Pancreas (tissue), 10 donors: ENCODE data around the gene DENND1B. TPM values are rescaled to one million over a fixed set of nuclear protein-coding genes. Genes with fewer than 3 reads are reported as not detected.

Experiments
- ATAC-seq, 4 donors: fragments of 200-7000 bp; cut with Tn5 transposase; one replicate each; pipeline versions ENCODE4 v1.8.0 to v1.9.1; 2020; ENCODE audit warnings: mild to moderate bottlenecking in 4 of 4, moderate library complexity in 4 of 4
- DNase-seq, 6 donors: peaks; one replicate each; pipeline ENCODE4 v3.0.0-alpha.2; 2020
- FAIRE-seq: peaks from 2 replicates; lab custom pipeline; 2012; peaks lifted over from hg19 to GRCh38; lab: Jason Lieb, UNC
- H3K27ac ChIP-seq, 4 donors: fragments of 200-600 bp; sonication (generic); 1 replicate in 3 of 4; 2 replicates in 1 of 4; pipeline versions ENCODE4 v1.5.0 to v1.8.0; 2020
- H3K27me3 ChIP-seq, 4 donors: fragments of 200-600 bp; one replicate each; pipeline ENCODE4 v1.8.0; 2021
- H3K36me3 ChIP-seq, 3 donors: fragments of 200-600 bp; sonication (generic) in 1 of 3; one replicate each; pipeline versions ENCODE4 v1.5.0 to v1.8.0; 2020 to 2021
- H3K4me1 ChIP-seq, 3 donors: fragments of 200-600 bp; one replicate each; pipeline ENCODE4 v1.8.0; 2021
- H3K4me3 ChIP-seq, 4 donors: fragments of 200-600 bp; sonication (generic) in 2 of 4; one replicate each; pipeline versions ENCODE4 v1.5.0 to v1.8.0; 2020 to 2021
- H3K9me3 ChIP-seq, 4 donors: fragments of 200-600 bp; one replicate each; pipeline ENCODE4 v1.8.0; 2021
- WGBS, 2 donors: extraction: QIAGEN DNeasy Blood & Tissue Kit; methylation state at CpG; one replicate each; pipeline ENCODE4 v1.1.7; 2013; 5-methylcytosine and 5-hydroxymethylcytosine counted together
- intact Hi-C, 3 donors: fragments of 100-400 bp; cut with DNase I; formaldehyde crosslinking; loops; one replicate each; pipeline versions ENCODE4 v1.11.1 to v1.14.2; 2022
- polyA plus RNA-seq, 2 donors: library from polyadenylated mRNA; stranded (reverse); fragments of 200-250 nt; gene quantifications; one replicate each; pipeline ENCODE4 v1.2.3, GENCODE V29; 2013
- total RNA-seq, 6 donors: library from RNA; stranded (reverse); fragmentation: NEBNext Ultra II Directional in 4 of 6; extraction: Animal tissue kit (Norgen Biotek cat#: 25700) in 4 of 6; gene quantifications; one replicate each; pipeline versions ENCODE4 v1.2.1 to v1.2.4, GENCODE V29; 2021 to 2023
- TF ChIP-seq, protein P1 (sequence below), 4 donors: fragments of 200-600 bp; sonication (generic) in 3 of 4; IDR thresholded peaks; one replicate each; pipeline versions ENCODE4 v1.5.0 to v1.8.0; 2021; ENCODE audit warnings: antibody characterized with exemption in 4 of 4
- donor health status: healthy with polysubstance abuse.
- donor health status: DM: no; HTN: no; CAD: no; lungs with moderate emphysema.
- donor health status: DM: no; HTN: no; CAD: no.
- donor health status: control.
- donor health status: control.
- donor health status: Bipolar disorder and iron deficiency.
- donor health status: DM: yes; HTN: yes; CAD: no.
- donor health status: DM: no; HTN: no; CAD: no.
- donor health status: DM: no; HTN: no; CAD: no.
- donor health status: DM: yes; HTN: yes; CAD: no.

DENND1B gene
- total and polyA plus RNA-seq, 8 donors = 3.1 to 16.8 (median 11.1) TPM

DNA sequence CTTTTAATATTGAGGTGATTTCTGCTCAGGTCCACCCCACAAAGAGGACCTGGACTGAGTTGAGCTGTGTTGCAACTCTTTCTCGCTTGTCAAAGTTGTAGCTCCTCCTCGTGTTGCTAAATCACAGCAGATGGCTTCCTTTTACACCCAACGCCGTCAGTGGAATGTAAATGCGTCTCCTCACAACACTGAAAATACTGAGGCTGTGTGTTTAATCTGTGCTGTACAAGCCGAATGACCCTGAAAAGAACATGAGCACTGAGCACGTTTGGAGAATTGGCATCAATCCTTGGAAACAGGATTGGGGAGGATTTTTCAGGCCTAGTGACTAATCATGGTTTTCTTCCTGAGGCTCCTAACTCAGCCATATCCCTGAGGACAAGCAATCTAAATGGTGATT is 311.2 kb downstream of the DENND1B start:
- TF ChIP-seq, protein P1, sequence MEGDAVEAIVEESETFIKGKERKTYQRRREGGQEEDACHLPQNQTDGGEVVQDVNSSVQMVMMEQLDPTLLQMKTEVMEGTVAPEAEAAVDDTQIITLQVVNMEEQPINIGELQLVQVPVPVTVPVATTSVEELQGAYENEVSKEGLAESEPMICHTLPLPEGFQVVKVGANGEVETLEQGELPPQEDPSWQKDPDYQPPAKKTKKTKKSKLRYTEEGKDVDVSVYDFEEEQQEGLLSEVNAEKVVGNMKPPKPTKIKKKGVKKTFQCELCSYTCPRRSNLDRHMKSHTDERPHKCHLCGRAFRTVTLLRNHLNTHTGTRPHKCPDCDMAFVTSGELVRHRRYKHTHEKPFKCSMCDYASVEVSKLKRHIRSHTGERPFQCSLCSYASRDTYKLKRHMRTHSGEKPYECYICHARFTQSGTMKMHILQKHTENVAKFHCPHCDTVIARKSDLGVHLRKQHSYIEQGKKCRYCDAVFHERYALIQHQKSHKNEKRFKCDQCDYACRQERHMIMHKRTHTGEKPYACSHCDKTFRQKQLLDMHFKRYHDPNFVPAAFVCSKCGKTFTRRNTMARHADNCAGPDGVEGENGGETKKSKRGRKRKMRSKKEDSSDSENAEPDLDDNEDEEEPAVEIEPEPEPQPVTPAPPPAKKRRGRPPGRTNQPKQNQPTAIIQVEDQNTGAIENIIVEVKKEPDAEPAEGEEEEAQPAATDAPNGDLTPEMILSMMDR (IDR thresholded peaks at IDR 0.05) = no peak
- Histone ChIP-seq H3K36me3 (no peaks in the 10 kb centered on the region), H3K27ac (peak overlapping the region in 3 of 4 donors; percentile 7 to 35 (median 11)), H3K27me3 (no peaks in the 10 kb centered on the region), H3K4me1 (peaks cover 8 to 16% (median 11%) of the 10 kb centered on the region in 3 donors), H3K4me3 (no peak overlapping the region), H3K9me3 (no peaks in the 10 kb centered on the region)
- peak in 3 of 6 donors; percentile 18 to 29 (median 28) for DNase-seq
- FAIRE-seq = no peak
- intact Hi-C loops = no loop called here
- ATAC-seq = peak; percentile 72 to 89 (median 85)
- WGBS, 2 donors = 13 to 18% methylated on average over 7 of the region's 7 CpGs

DNA sequence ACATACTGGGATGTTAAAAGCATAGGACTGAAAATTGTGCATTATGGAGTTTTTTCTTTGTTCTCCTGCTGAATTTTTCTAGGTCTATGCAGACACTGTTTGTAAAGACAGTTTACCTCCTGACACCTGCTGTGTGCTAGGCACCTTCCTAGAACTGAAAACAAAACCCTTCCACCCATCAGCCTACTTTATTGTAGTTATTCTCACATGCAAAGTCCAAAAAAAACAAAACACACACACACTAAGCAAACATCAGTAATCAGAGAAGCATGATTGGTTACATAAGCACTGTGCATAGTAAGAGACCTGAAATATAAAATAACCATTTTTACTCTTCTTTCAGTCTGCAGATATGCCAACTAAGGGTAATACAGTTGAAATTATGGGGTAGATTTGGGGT is 312.1 kb downstream of the DENND1B start:
- H3K4me3 ChIP-seq = no peak overlapping the region
- no peaks in the 10 kb centered on the region for H3K36me3 ChIP-seq
- peaks cover 8 to 16% (median 11%) of the 10 kb centered on the region in 3 donors for H3K4me1 ChIP-seq
- no peaks in the 10 kb centered on the region for H3K27me3 ChIP-seq
- DNase-seq (no peak), FAIRE-seq (no peak), ATAC-seq (peak; percentile 64 to 79 (median 74))
- intact Hi-C loops = no loop called here
- peak overlapping the region in 1 of 4 donors; percentile 11 for H3K27ac ChIP-seq
- TF ChIP-seq, protein P1 (IDR thresholded peaks at IDR 0.05) = no peak
- H3K9me3 ChIP-seq = no peaks in the 10 kb centered on the region

DNA sequence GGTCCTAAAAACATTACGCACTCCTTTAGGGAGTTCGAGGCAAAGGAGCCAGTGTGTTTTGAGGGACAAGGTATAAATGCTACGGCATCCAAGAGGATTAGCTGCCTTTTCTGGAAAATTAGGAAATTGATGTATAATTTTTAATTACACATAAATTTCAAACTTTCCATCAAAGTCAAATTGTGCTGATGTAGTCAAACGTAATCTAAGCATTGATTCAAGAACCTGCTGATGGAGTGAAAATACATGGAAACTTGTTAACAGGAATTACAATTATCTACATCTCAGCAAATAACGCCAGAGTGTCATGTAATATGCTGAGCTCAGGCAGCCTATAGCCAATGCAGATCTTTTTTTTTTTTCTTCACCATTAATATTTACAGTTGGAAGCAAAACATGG is 312.7 kb downstream of the DENND1B start:
- DNase-seq (no peak), ATAC-seq (no peak), FAIRE-seq (no peak)
- no peaks in the 10 kb centered on the region for H3K27me3 ChIP-seq
- no peak overlapping the region for H3K27ac ChIP-seq
- no peak overlapping the region for H3K4me3 ChIP-seq
- 86 to 90% methylated on average over 5 of the region's 5 CpGs for WGBS, 2 donors
- intact Hi-C loops = no loop called here
- TF ChIP-seq, protein P1 (IDR thresholded peaks at IDR 0.05) = no peak
- H3K9me3 ChIP-seq = no peaks in the 10 kb centered on the region
- H3K36me3 ChIP-seq = no peaks in the 10 kb centered on the region
- H3K4me1 ChIP-seq = peaks cover 8 to 16% (median 11%) of the 10 kb centered on the region in 3 donors

Other genes starting within 250 kb of the DENND1B start
- gene C1orf53, start 127.2 kb upstream of the DENND1B start, total RNA-seq = 1 to 10 TPM in 4 of 6 donors, under 1 TPM in 2; 0.60 to 2.7 (median 2.5) TPM
- 1 to 10 TPM; 5.6 to 6.7 TPM for gene C1orf53, start 127.2 kb upstream of the DENND1B start, polyA plus RNA-seq
- gene LHX9, start 141.9 kb upstream of the DENND1B start, total RNA-seq = under 1 TPM in 2 of 6 donors, not detected in 4; 0.03 to 0.09 TPM
- gene LHX9, start 141.9 kb upstream of the DENND1B start, polyA plus RNA-seq = under 1 TPM in 1 of 2 donors, not detected in 1; 0.07 TPM